CD4-positive, alpha-beta T cell treated with Interleukin-4 for 4 hours (primary cell): ENCODE results near the gene FAM24A.

Source experiments
- DNase-seq: peaks from one replicate; pipeline ENCODE4 v3.0.0-alpha.2; 2020

The FAM24A gene

GRCh38 chr10:122931088-122931906 lies 20.9 kb downstream of the FAM24A start:
- DNase-seq, result no peak

DNA sequence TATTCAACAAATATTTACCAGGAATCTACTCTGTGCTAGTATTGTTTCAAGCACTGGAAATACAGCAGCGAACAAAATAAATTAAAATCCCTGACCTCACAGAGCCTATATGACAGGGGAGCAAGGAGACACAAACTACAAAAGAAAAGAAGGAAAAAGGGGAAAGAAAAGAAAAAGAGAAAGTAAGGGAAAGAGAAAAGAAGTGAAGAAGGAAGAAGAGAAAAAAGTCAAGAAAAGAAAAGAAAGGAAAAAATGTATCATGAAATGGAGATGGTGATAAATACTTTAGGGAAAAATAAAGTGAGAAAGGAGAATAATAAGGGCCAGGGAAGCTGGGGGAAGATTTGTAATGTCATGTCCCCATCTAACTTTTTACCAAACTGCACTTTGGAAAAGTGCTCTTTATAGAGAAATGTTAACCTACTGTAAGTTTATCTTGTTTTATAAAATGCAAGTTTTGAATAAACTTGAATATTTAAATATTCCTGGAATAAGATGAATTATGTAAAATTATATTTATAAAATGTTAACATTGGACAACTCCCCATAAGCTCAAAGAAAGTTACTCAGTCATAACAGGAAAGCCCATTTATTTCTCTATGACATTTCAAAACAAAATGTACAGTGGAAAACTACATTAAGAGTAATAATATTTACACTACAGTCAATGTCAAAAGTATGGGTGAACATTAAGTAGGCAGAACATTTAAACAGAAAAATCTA lies 28.9 kb downstream of the FAM24A start:
- no peak for DNase-seq

DNA sequence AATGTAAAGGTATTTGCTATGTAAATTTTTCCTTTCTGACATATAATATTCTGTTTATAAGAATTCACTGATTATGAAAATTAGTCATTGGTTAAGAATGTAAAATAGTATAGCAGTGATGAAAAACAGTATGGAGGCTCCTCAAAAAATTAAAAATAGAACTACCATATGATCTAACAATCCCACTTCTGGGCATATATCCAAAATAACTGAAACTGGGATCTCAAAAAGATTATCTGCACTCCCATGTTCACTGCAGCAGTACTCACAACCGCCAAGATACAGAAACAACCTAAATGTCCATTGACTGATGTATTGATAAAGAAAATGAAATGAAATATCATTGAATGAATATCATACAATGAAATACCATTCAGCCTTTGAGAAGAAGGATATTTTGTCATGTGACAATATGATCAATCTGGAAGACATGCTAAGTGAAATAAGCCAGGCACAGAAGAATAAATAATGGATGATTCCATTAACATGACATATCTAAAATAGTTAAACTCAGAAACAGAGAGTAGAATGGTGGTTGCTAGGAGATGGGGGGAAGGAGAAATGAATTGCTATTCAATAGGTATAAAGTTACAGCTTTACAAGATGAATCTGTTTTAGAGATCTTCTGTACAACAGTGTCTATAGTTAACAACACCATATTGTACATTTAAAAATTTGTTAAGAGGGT lies 29.6 kb downstream of the FAM24A start:
- DNase-seq, result no peak

GRCh38 chr10:122949296-122949695 lies 38.9 kb downstream of the FAM24A start:
- no peak for DNase-seq

DNA sequence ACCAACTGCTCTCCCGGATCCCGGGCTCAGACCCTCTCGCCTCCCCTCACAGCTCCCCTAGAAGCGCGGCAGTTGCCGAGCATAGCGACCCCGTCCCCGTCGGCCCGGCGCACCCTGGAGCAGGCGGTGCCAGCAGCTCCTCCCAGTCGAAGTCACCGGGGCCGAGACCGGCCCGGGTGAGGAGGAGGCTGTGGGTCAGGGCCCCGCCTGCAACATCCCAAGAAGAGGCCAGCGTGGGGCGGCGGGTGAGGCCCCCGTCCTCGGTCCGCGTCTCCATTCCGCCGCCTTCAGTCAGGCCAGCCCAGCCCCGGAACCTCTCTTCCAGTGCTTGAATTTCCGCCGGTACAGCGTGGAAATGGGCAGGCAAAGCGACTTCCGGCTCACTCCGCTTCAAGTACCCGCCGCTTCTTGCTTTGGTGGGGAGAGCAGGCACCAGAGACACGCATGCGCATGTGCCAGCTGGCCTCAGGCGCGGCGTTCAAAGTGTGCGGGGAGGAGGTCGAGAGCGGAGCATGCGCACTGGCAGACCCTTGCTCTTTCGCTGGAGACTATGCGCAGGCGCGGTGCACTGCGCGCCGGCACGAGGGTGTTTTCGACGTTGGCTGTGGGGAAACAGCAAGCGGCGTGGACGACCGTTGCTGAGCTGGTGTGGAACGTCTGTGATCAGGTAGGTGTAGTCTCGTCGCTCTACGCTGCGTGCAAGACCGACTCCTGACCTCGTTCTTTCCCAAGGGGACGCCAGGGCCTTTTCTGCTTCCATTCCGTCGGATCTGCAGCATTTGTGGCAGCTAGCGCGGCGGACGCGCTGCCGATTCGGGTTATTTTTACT lies 43.7 kb downstream of the FAM24A start, which contains the start of gene C10orf88:
Gene C10orf88 (minus strand): TSS at position 326 of the 829 bp plus-strand sequence. CDS start 49 bp downstream, at position 277.
- DNase-seq, result peak; percentile 99

- DNase-seq, result no peak
These were observed 44.3 kb downstream of the FAM24A start for GRCh38 chr10:122954731-122955050.

DNA sequence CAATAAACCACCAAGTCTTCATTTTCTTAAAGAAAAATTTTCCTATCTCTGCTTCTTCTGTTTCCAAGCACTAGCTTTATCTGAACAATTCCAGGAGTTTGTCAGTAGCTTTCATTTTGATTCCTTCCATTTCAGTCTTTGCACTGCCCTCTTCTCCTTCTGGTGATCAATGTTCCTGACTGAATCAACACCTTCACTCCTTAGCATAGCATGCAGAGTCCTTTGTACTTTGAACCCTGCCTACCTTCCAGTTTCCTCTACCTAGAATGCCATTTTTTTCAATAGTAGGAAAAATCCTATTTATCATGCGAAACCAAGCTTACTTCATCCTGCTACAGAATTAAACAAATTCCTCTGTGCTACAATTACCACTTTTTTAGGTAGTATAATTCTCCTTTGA lies 45.5 kb downstream of the FAM24A start:
- no peak for DNase-seq

- DNase-seq, result no peak
These were observed 47.1 kb downstream of the FAM24A start for GRCh38 chr10:122957474-122957873.

- DNase-seq, result no peak
These were observed 52.0 kb downstream of the FAM24A start for GRCh38 chr10:122962405-122962804.
